HL-60 (cell line): ENCODE measurements around the gene DIAPH3.

Source experiments
- GABPA ChIP-seq: IDR thresholded peaks from 2 replicates; pipeline ENCODE4 v1.6.1; 2012; ENCODE audit warnings: low read depth
- TF ChIP-seq, protein P1 (sequence below): IDR thresholded peaks from one replicate; pipeline ENCODE4 v1.5.1; 2011; ENCODE audit warnings: low read length, control low read depth, inconsistent platforms; ENCODE audit not compliant: insufficient read depth

DNA sequence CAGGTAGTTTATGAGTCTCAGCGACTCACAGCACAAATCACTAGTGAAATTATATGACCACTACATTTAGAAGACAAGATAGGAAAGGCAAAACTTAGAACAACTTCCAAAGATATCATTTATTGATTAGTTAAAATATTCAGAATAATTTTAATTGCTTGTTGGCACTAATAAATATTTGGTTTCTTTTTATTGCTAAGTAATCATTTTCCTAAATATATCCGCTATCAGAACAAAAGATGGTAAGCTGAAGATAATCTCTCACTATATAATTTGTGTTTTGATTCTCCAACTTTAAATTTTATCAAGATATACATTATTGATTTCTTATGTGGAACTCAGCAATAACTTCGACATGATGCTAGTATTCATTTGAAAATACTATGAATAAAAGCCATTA is 248.5 kb downstream of the DIAPH3 start:
- TF ChIP-seq, protein P1, sequence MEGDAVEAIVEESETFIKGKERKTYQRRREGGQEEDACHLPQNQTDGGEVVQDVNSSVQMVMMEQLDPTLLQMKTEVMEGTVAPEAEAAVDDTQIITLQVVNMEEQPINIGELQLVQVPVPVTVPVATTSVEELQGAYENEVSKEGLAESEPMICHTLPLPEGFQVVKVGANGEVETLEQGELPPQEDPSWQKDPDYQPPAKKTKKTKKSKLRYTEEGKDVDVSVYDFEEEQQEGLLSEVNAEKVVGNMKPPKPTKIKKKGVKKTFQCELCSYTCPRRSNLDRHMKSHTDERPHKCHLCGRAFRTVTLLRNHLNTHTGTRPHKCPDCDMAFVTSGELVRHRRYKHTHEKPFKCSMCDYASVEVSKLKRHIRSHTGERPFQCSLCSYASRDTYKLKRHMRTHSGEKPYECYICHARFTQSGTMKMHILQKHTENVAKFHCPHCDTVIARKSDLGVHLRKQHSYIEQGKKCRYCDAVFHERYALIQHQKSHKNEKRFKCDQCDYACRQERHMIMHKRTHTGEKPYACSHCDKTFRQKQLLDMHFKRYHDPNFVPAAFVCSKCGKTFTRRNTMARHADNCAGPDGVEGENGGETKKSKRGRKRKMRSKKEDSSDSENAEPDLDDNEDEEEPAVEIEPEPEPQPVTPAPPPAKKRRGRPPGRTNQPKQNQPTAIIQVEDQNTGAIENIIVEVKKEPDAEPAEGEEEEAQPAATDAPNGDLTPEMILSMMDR = no peak
- no peak for TF ChIP-seq GABPA
